Stimulated activated CD8-positive, alpha-beta memory T cell treated with anti-CD3 and anti-CD28 coated beads, Interleukin-4, amount 100 ng/mL, for 24 hours (primary cell): ENCODE results near the gene RFLNA.

Source experiments
- DNase-seq: peaks from one replicate; pipeline ENCODE4 v3.0.0-alpha.2; 2020; ENCODE audit warnings: low read depth

The RFLNA gene

DNA sequence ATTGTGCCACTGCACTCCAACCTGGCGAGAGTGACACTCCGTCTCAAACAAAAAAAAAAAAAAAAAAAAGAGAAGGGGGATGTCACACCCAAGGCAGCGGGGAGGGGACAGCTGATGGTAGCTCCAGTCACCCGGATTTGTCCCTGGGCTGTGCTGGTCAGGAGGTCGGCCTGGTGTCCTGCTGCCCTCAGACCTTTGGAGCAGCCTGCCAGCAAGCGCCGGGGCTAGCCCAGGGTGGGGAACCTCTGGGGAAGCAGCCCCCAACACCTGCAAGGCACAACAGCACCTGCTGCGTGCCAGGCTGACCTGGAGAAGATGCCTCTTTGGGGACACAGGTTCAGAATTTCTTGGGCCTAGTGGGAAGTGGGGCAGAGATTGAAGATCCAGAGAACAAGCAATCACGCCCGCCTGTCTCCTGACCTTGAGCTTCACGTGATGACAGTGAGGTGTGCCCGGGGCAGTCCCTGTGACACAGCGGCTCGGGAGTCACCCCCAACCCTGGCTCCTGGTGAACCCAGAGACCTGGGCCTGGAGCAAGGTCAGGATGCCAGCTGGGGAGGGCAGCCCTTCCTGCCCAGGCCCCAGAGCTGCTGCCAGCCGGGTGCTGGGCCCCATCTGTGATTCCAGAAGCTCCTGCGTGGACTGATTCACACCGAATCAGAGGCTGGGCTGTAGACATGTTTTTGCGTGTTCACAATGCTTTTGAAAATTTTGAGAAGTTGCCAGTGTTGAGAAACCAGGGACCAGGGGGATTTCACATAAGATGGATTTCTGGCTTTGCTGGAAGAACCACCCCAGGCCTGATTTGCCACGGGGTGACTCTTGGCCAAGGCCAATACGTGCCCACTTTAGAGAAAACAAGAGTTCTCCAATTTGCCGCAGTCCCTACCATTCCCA, 66.4 kb downstream of the RFLNA start:
- no peak for DNase-seq

DNA sequence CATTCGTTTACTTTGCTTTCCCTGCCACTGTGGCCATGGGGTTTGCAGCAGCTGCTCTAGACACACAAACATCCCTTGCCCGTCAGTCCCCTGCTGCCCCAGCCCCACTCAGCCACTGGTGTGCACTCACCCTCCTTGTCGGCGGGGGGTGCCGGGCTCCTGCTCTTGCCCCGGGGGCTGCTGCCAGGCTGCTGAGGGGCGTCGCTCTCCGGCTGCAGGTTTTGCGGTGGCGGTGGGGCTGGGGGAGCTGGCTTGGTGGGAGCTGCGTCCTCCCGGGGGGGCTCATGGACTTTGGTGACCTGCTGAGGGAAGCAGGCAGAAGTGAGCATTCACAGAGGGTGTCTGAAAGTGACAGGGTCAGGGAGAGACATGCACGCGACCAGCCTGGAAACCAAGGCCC, 67.1 kb downstream of the RFLNA start:
- DNase-seq: no peak

DNA sequence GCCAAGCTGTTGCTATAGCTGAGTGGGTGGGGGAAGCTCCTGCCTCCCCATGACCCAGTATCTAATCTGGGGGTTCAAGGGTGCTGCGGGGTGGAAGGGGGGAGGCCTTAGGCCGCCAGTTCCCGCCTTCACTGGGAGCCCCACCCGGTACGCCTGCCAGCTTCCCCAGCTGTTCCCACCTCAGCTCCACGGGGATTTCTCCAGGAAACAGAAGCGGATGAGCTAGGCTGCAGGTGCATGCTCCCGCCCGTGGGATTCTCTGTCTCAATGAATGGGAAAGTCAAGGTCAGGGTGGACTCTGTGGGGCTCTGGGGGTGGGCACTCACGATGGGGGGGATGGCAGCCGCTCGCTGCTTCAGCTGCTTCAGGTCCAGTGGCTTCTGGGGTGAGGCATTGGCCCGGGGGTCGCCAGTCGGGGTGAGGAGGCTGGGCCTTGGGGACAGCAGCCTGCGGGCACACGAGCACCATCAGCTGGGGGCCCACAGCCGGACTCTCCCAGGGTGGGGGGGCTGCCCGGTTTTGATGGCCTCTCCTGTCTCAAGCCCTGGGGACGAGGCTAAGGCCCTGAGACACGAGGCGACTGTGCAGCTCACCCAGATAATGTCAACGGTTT, 68.6 kb downstream of the RFLNA start:
- DNase-seq: no peak

DNA sequence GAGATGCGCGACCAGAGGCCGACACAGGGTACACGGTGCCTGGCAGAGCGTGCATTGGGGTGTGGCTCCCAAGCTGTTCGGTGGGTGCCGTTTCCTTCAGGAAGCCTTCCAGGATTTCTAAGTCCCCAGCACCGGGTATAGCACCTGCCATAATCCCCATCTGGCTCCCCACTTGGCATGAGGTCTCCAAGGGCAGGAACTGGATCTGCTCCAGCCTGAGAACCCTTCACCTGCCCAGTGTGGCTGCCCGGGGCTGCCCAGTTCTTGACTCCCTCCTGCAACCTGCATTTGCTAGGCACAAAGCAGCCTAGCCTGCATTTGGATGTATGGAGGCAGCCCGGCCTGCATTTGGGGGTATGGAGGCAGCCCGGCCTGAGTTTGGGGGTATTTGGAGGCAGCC, 69.7 kb downstream of the RFLNA start:
- DNase-seq: no peak
